GM13977 (cell line): ENCODE data around the gene TXNRD1.

Experiments
- DNase-seq: peaks from one replicate; pipeline ENCODE4 v3.0.0; 2012; ENCODE audit warnings: low spot score
- CTCF ChIP-seq: IDR thresholded peaks from 2 replicates; pipeline ENCODE4 v1.5.1; 2012; ENCODE audit warnings: mild to moderate bottlenecking, control low read depth; ENCODE audit not compliant: insufficient read depth; ENCODE audit errors: extremely low read depth, missing control alignments
- in situ Hi-C: fragments of 300-500 bp; cut with MboI; formaldehyde crosslinking; loops from one replicate; pipeline ENCODE4 v1.12.0; 2022; ENCODE audit warnings: low sequenced_read_pairs, low pct_unique_long_range_greater_than_20kb, mixed read lengths, inconsistent platforms; ENCODE audit not compliant: unreplicated experiment

Gene TXNRD1

GRCh38 chr12:104306943-104307654 lies 91.5 kb downstream of the TXNRD1 start:
- no peak for TF ChIP-seq CTCF
- no peak for DNase-seq

DNA sequence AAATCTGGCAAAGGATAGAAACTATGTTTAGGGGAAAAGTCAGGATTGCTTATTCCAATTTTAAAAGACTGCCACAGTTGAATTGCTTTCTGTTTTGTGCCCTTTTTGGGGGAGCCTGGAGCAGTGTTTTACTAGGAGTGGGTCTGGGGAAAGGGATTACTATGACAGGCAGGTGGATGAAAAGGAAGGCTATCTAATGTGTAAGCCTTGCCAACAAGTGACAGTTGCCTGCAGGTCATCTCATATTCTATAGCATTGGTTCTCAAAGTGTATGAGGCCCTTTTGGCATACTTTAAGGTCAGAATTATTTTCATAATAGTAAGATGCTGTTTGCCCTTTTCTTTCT lies 92.0 kb downstream of the TXNRD1 start:
- in situ Hi-C loops, result no loop called here
- no peak for DNase-seq
- TF ChIP-seq CTCF, result no peak

More at GRCh38 chr12:104306943-104307654, 91.5 kb downstream of the TXNRD1 start:
- in situ Hi-C loops, result no loop called here

- TF ChIP-seq CTCF, result no peak
- in situ Hi-C loops, result no loop called here
- no peak for DNase-seq
Observed at GRCh38 chr12:104309446-104309993, 93.9 kb downstream of the TXNRD1 start.

GRCh38 chr12:104310751-104311633 lies 95.4 kb downstream of the TXNRD1 start:
- TF ChIP-seq CTCF, result no peak
- in situ Hi-C loops, result no loop called here
- DNase-seq, result no peak

DNA sequence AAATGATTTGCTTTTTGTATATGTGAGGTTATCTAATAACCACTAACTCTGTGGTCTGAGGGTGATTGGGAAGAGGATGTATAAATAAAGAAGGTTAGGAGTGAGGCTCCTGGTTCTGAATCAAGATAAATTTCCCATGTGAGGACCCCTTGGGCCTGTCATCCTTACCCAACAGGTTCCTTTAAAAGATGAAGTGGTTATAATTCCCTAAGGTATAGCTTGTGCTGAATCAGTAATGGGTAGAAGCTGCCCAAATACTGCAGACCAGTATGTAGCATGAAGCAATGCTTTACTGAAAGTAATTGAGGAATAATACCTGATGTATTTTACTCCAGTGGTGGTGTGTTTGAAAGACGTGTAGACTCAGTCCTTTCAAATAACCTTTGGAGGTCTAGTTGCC lies 96.6 kb downstream of the TXNRD1 start:
- no peak for DNase-seq
- in situ Hi-C loops, result no loop called here
- no peak for TF ChIP-seq CTCF

GRCh38 chr12:104312654-104313053 lies 97.1 kb downstream of the TXNRD1 start:
- TF ChIP-seq CTCF, result no peak
- in situ Hi-C loops, result no loop called here
- DNase-seq, result no peak
